Ectodermal cell (in vitro differentiated cells): Measurements from ENCODE around the gene TIMM10.

Experiments used
- H3K27ac ChIP-seq: 2 replicates; pipeline ENCODE4 v1.7.0; 2013; ENCODE audit warnings: mild to moderate bottlenecking, low read depth, low read length; ENCODE audit not compliant: insufficient read depth, poor library complexity, severe bottlenecking
- H3K27me3 ChIP-seq: 2 replicates; pipeline ENCODE4 v1.7.0; 2013; ENCODE audit warnings: mild to moderate bottlenecking, low read length; ENCODE audit not compliant: insufficient read depth, control insufficient read depth, poor library complexity, severe bottlenecking
- H3K36me3 ChIP-seq: one replicate; pipeline ENCODE4 v1.7.0; 2013; ENCODE audit warnings: low read length; ENCODE audit not compliant: control insufficient read depth, insufficient read depth
- H3K4me1 ChIP-seq: one replicate; pipeline ENCODE4 v1.7.0; 2013; ENCODE audit warnings: low read length; ENCODE audit not compliant: control insufficient read depth, insufficient read depth
- H3K4me3 ChIP-seq: 2 replicates; pipeline ENCODE4 v1.7.0; 2013; ENCODE audit warnings: low read depth, low read length, control low read depth; ENCODE audit not compliant: insufficient read depth
- H3K9me3 ChIP-seq: 2 replicates; pipeline ENCODE4 v1.7.0; 2013; ENCODE audit warnings: mild to moderate bottlenecking, low read length, moderate library complexity; ENCODE audit not compliant: control insufficient read depth
- WGBS, 2 experiments: methylation state at CpG; one replicate each; pipeline ENCODE4 v1.1.7; 2013; ENCODE audit warnings: missing lambda C conversion rate in 2 of 2; 5-methylcytosine and 5-hydroxymethylcytosine counted together

Gene TIMM10

GRCh38 chr11:57497303-57498247 lies 33.0 kb downstream of the TIMM10 start:
- Histone ChIP-seq H3K27me3 (peaks cover 26% of the 10 kb centered on the region), H3K27ac (no peak overlapping the region)
- WGBS, 2 experiments, result 87 to 89% methylated on average over 15 of the region's 15 CpGs

DNA sequence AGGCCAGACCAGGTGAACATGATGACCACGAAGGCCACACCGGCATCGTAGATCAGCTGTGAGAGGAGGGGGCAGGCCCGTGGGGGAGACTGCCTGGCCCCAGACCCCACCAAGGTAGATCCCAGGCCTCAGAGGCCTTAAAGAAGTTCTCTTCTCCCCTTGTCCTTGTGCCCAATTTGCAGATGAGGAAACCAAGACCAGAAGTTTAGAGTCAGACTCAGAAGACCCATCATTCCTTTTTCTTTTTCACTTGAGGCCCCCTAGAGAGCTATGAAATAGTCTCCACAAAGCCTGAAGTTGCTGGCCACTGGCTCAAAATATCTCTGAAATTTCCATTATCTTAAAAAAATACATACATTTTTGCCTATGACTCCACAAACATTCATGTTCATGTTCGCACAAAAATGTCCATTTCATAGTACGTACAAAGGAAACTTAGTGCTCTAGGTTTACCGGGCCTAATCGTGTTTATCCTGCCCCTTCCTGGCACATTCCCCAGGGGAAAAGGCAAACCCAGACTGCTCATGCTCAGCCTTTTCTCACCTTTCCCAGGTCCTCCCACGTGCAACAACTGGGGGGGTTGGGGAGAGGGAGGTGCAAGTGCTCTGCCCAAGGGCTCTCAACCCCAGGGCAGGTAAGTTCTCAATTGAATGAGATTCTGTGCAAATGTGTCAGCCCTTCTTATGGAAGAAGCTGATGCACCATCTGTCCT lies 34.3 kb downstream of the TIMM10 start:
- Histone ChIP-seq H3K4me3 (no peak overlapping the region), H3K27me3 (peaks cover 26% of the 10 kb centered on the region)
- 89 to 91% methylated on average over 9 of the region's 9 CpGs for WGBS, 2 experiments

More at GRCh38 chr11:57497303-57498247, 33.0 kb downstream of the TIMM10 start:
- Histone ChIP-seq H3K4me1 (peaks cover 5% of the 10 kb centered on the region), H3K9me3 (no peaks in the 10 kb centered on the region), H3K4me3 (no peak overlapping the region), H3K36me3 (no peaks in the 10 kb centered on the region)

DNA sequence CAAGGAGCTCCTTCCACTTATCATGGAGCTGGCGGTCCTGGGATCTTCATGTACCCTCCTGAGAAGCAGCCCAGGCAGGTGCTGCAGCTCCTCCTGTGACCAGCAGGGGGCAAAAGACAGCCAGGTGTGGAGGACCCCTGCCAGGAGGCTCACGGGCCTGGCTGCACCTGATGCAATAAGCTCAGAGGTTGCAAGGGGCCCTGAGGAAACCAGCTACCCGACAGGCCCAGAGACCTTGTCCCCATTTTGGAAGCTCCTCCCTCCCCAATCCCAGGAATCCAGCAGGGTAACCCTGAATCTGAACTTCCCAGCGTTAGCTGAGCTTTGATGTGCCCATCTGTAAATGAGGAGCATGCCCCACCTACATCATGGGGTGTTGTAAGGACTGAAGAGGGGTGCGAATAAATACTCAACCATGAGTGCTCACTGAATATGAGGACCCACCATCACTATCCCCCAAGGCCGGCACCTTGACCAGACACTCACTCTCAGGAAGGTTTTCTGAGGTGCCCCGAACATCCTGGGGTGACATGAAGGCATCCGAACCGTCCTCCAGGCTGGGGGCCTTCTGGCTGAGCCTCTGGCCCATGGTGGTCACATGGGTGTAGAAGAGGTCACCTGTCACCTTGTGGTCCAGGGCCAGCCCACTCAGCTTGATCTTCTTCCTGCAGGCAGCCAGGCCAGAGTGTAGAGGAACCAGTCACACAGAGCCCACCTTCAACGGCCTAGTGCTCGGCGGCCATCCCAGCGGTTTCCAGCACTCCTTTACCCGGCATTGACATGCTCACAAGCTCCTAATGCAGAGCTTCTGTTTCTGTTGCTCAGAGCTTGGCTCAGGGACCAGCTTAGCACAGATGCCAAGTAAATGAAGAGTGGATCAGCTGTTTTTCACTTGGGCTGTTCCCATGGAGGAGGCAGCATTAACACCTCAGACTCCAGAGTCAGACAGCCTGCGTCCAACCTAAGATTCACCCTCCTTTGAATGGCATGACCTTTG lies 36.7 kb downstream of the TIMM10 start:
- Histone ChIP-seq H3K9me3 (no peaks in the 10 kb centered on the region), H3K27me3 (peaks cover 9% of the 10 kb centered on the region), H3K36me3 (no peaks in the 10 kb centered on the region), H3K4me3 (no peak overlapping the region), H3K27ac (no peak overlapping the region), H3K4me1 (no peaks in the 10 kb centered on the region)
- WGBS, 2 experiments, result 82 to 83% methylated on average over 15 of the region's 15 CpGs

More for the DNA sequence above, 34.3 kb downstream of the TIMM10 start:
- no peaks in the 10 kb centered on the region for H3K9me3 ChIP-seq
- no peaks in the 10 kb centered on the region for H3K36me3 ChIP-seq
- H3K27ac ChIP-seq, result no peak overlapping the region
- peaks cover 5% of the 10 kb centered on the region for H3K4me1 ChIP-seq

GRCh38 chr11:57491371-57492061 lies 39.0 kb downstream of the TIMM10 start:
- Histone ChIP-seq H3K4me3 (no peak overlapping the region), H3K27me3 (no peaks in the 10 kb centered on the region), H3K9me3 (no peaks in the 10 kb centered on the region), H3K27ac (no peak overlapping the region), H3K36me3 (no peaks in the 10 kb centered on the region), H3K4me1 (no peaks in the 10 kb centered on the region)
- WGBS, 2 experiments, result 77 to 79% methylated on average over 11 of the region's 11 CpGs

- H3K4me1 ChIP-seq, result no peaks in the 10 kb centered on the region
Observed at GRCh38 chr11:57490456-57491248, 39.9 kb downstream of the TIMM10 start.

DNA sequence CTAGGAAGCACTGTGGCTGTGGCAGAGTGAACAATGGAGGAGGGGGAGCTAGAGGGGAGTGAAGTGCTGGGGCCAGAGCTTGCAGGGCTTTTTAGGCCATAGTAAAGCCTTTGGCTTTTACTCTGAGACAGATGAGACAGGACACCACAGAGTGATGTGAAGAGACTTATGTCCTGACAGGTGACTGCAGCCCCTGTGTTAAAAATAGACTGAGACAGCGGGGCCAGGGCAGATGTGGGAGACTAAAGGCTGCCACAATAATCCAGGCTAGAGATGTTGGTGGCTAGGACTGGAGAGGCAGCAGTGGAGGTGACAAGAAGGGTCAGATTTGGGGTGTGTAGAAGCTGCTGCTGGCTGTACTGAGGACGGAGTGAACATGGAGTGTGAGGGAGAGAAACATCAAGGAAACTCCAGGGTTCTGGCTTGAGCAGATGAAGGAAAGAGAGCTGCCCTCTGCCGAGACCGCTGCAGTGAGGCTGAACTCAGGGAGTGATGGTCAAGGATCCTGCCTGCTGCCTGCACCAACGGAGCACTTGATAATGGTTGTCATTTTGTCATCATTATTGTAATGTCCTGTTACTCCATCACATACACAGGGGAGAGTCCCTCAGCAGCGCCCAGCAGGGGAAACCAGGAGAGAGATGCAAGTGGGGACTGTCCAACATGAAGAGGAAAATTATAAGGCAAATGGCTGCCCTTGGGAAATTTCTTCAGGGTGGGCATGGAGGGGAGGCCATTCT lies 42.5 kb downstream of the TIMM10 start:
- no peaks in the 10 kb centered on the region for H3K4me1 ChIP-seq
- peaks cover 13% of the 10 kb centered on the region for H3K27me3 ChIP-seq
- H3K27ac ChIP-seq, result no peak overlapping the region
- WGBS, 2 experiments, result 90 to 92% methylated on average over 5 to 6 of the region's 6 CpGs
- no peak overlapping the region for H3K4me3 ChIP-seq
- no peaks in the 10 kb centered on the region for H3K36me3 ChIP-seq
- H3K9me3 ChIP-seq, result no peaks in the 10 kb centered on the region

More at GRCh38 chr11:57490456-57491248, 39.9 kb downstream of the TIMM10 start:
- 93 to 95% methylated on average over 9 of the region's 9 CpGs for WGBS, 2 experiments
- Histone ChIP-seq H3K9me3 (no peaks in the 10 kb centered on the region), H3K36me3 (no peaks in the 10 kb centered on the region), H3K27ac (no peak overlapping the region), H3K4me3 (no peak overlapping the region), H3K27me3 (no peaks in the 10 kb centered on the region)

DNA sequence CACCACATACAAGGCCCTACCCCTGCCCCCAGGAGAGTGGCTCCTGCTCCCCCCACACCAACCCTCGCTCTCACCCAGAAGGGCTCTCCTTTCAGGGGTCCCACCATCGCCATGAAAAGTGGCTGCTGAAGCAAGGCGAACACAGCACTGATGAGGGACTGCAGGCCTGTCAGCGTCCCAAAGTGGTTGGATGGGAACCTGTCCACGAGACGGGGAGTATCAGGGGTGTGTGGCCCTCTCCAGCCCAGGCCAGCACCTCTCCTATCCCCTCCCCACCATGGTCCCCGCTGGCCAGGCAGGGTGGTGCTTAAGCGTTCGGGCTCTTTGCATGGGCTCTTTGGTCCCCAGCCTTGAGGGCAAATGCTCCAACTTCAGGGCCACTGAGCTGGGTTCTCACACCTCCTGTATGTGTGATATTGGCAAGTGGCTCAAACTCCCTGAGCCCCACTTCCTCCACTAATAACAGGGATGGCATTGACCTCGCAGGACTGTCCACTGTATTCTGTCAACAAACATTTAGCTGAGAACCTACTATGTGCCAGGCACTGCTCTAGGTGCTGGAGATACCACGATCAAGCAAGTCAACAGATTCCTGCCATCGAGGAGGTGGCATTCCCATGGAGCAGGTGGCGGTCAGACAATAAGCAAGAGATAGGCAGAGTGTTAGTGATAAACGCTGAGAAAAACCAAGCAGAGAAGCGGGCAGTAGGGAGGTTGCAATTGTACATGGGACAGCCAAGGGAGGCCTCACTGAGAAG lies 43.4 kb downstream of the TIMM10 start:
- Histone ChIP-seq H3K9me3 (no peaks in the 10 kb centered on the region), H3K27ac (no peak overlapping the region), H3K27me3 (peaks cover 22% of the 10 kb centered on the region), H3K4me1 (no peaks in the 10 kb centered on the region), H3K36me3 (no peaks in the 10 kb centered on the region), H3K4me3 (no peak overlapping the region)
- 93 to 94% methylated on average over 15 of the region's 15 CpGs for WGBS, 2 experiments
